ENCODE data around the gene KIF13A. TPM values are rescaled to one million over a fixed set of nuclear protein-coding genes. Genes with fewer than 3 reads are reported as not detected.
"Not testable (repeated sequence)": the region's sequence is repeated elsewhere in the genome, so short reads cannot be mapped to it uniquely, and the experiment has no call there.

Gene KIF13A
- total RNA-seq, 4 donors from 2014 or later: 14.9 to 66.9 (median 37.3) TPM

GRCh38 chr6:17850281-17850680 lies 137.2 kb downstream of the KIF13A start:
- Histone ChIP-seq H3K27me3 (no peaks in the 10 kb centered on the region), H3K4me3 (no peak overlapping the region), H3K27ac (peak overlapping the region; percentile 39 to 65), H3K4me1 (no peaks in the 10 kb centered on the region), H3K9me3 (no peaks in the 10 kb centered on the region), H3K36me3 (no peaks in the 10 kb centered on the region)
- DNase-seq: no peak
- intact Hi-C loops (cut with DNase I; ENCODE audit: low total_unique reads): no loop called here
- TF ChIP-seq POLR2A (IDR thresholded peaks at IDR 0.05) (no peak), CTCF (IDR thresholded peaks at IDR 0.05) (no peak)

GRCh38 chr6:17847203-17847760 lies 140.2 kb downstream of the KIF13A start:
- no peaks in the 10 kb centered on the region for H3K36me3 ChIP-seq
- no peak for DNase-seq
- TF ChIP-seq CTCF (IDR thresholded peaks at IDR 0.05): no peak
- no peak for TF ChIP-seq POLR2A (IDR thresholded peaks at IDR 0.05)
- H3K27ac ChIP-seq: no peak overlapping the region
- H3K9me3 ChIP-seq: no peaks in the 10 kb centered on the region
- no peaks in the 10 kb centered on the region for H3K4me1 ChIP-seq
- intact Hi-C loops (cut with DNase I; ENCODE audit: low total_unique reads): no loop called here
- no peaks in the 10 kb centered on the region for H3K27me3 ChIP-seq
- no peak overlapping the region for H3K4me3 ChIP-seq

- intact Hi-C loops (cut with DNase I; ENCODE audit: low total_unique reads): no loop called here
- DNase-seq: no peak
- no peaks in the 10 kb centered on the region for H3K4me1 ChIP-seq
- no peak overlapping the region for H3K27ac ChIP-seq
- H3K27me3 ChIP-seq: no peaks in the 10 kb centered on the region
- H3K9me3 ChIP-seq: no peaks in the 10 kb centered on the region
- no peak overlapping the region for H3K4me3 ChIP-seq
- TF ChIP-seq POLR2A (IDR thresholded peaks at IDR 0.05) (no peak), CTCF (IDR thresholded peaks at IDR 0.05) (no peak)
- H3K36me3 ChIP-seq: no peaks in the 10 kb centered on the region
Measured at GRCh38 chr6:17846762-17847161, 140.7 kb downstream of the KIF13A start.

- Histone ChIP-seq H3K27me3 (no peaks in the 10 kb centered on the region), H3K27ac (no peak overlapping the region), H3K36me3 (no peaks in the 10 kb centered on the region), H3K4me1 (no peaks in the 10 kb centered on the region), H3K9me3 (no peaks in the 10 kb centered on the region), H3K4me3 (no peak overlapping the region)
- TF ChIP-seq POLR2A (IDR thresholded peaks at IDR 0.05): no peak
- no peak for TF ChIP-seq CTCF (IDR thresholded peaks at IDR 0.05)
- peak in 1 of 2 donors; percentile 38 for DNase-seq
- intact Hi-C loops (cut with DNase I; ENCODE audit: low total_unique reads): no loop called here
Measured at GRCh38 chr6:17845598-17845997, 141.8 kb downstream of the KIF13A start.

- H3K27ac ChIP-seq; H3K27me3 ChIP-seq; H3K4me3 ChIP-seq; DNase-seq; H3K36me3 ChIP-seq; intact Hi-C loops (cut with DNase I; ENCODE audit: low total_unique reads); H3K9me3 ChIP-seq; H3K4me1 ChIP-seq: not testable (repeated sequence)
Measured at GRCh38 chr6:17844967-17845366, 142.5 kb downstream of the KIF13A start.
